Stimulated activated CD4-positive, alpha-beta T cell treated with anti-CD3 and anti-CD28 coated beads, Interleukin-15, amount 100 ng/mL, for 1 hour (primary cell): ENCODE results near the gene MTHFD1.

ENCODE experiments used
- DNase-seq, 2 donors: peaks; one replicate each; pipeline ENCODE4 v3.0.0-alpha.2; 2020; ENCODE audit warnings: low read depth in 1 of 2, low spot score in 1 of 2

Gene MTHFD1

DNA sequence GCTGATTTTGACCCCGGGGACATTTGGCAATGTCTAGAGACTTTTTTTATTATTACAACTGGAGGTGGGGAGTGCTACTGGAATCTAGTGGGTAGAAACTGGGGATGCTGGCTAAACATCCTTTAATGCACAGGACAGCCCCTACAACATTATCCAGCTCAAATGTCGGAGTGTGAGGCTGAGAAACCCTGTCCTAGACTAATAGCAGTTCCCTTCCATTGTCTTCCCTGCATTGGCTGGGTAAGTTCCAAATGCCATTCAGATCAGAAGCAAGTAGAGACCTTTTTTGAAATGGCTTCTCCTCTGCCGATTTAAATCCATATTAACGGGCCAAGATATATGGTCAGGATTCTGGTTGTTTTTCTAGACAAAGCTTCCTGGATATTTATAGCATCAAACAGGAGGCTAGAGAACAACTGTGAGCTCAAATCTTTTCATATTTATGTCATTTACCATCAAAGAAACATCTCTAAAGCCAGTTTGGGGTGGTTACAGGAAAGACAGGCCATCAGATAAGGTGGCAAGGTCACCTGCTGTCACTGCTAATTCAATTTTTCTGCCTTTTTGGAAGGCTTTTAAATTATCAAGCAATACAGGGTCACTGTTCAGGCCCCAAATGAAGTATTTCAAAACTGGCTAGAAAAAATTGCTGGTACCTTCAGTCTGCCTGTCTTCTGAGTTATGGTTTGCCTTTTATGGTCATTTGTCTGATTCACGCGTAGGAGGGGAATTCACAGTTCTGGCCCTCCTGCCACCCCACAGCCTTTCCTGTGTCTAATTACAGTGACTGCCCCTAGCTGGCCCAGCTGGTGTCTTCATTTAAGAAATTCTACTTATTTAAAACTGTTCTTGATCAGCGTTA lies 57.1 kb downstream of the MTHFD1 start:
- DNase-seq: no peak

DNA sequence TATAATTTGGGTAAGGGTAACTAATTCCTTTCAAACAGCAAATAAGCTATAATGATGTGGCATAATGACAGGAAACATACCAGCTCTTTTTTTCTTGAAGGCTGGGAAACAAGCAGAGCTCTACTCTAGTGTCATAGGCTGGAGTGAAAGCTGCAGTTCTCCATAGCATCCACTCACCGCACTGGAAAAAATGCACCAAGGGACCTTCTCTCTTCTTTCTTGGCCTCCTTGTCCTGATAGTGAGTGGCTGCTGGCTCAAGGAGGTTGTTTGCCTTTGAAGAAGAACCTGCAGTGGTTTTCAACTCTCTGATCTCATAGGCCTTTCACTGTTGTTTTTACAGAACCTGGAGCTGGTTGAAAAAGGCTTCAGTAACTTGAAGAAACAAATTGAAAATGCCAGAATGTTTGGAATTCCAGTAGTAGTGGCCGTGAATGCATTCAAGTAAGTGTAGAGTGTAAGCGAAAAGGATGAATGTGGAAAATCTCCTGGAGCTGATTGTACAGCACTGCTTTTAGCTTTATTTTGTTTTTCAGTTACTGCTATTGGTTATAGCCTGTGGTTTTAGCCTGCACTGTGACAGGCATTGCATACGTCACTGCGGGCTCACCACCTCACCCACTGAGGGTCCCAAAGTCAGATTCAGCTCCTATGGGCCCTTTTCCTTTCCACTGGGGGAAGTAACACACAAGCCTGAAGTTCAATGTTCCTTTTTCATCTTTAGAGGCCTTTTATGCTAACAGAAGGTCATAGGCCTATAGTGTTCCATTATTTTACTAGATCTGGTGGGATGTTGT lies 59.9 kb downstream of the MTHFD1 start:
- no peak for DNase-seq

DNA sequence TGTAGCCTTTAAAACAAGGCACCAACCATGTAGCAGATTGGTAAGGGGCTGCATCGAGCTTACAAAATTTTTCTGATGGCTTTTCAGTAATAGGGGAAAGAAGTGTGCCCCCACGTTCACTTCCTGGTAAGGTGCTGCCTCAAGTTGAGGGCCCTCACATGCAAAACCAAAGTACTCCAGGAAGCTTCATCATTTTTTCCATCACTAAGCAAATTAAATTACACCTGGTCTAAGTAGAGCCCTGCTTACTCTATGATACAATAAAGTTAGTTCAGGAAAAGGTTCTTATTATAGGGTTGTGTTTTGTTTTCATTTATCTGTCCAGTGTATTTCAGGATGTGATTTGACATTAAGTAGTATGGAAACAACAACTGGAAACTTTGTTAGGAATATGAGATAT lies 62.1 kb downstream of the MTHFD1 start:
- DNase-seq: no peak

DNA sequence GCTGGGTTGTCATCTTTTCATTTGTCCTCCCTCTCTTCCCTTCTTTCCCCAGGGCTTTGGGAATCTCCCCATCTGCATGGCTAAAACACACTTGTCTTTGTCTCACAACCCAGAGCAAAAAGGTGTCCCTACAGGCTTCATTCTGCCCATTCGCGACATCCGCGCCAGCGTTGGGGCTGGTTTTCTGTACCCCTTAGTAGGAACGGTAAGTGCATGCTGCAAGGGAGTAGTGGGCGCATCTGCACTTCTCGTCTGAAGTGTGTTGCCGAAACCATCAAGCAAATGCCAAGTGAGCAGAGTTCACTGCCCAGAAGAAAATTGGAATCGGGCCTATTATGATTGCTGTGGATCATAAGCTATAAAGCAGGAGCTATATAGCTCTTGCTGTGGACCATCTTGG lies 66.5 kb downstream of the MTHFD1 start:
- no peak for DNase-seq

DNA sequence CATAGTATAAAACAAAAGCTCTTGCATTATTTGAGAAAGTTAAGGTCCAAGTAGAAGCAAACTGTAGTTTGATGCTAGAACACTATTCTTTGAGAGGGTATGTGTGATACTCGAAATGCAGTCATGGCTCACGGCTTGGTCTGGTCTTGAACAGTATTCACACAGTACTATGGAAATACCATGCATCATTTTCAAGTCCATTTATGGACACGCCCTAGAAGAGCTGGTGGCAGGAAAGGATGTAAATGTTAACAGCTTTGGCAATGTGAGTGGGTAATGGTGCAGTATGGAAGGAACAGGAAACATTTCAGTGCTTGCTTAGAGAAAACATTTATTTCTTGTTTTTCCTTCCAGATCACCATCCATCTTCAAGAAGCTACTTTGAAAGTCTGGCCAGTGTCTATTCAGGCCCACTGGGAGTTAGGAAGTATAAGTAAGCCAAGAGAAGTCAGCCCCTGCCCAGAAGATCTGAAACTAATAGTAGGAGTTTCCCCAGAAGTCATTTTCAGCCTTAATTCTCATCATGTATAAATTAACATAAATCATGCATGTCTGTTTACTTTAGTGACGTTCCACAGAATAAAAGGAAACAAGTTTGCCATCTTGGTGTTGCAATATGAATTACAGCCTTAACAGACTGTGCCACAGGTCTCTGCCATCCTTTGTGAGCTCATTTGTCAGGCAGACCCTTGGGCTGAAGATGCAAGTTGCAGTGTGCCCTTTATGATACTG lies 71.4 kb downstream of the MTHFD1 start:
- DNase-seq: no peak

DNA sequence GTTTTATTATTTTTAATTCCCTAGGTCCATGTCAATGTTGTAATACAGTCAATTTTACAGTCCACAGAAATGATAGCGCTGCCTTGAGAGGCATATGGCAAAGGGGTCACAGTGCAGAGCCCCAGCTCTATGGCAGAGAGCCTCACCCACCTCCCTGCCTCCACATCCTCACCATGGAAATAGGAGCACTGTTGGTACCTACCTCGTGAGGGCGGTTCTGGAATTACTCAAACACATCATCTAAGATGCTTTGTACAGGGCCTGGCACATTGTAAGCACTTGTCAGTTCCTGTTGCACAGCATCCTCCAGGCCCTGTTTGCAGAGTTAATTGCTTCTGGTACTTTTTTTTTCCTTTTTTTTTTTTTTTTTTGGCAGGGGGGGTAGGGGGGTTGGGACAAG lies 73.1 kb downstream of the MTHFD1 start:
- no peak for DNase-seq

DNA sequence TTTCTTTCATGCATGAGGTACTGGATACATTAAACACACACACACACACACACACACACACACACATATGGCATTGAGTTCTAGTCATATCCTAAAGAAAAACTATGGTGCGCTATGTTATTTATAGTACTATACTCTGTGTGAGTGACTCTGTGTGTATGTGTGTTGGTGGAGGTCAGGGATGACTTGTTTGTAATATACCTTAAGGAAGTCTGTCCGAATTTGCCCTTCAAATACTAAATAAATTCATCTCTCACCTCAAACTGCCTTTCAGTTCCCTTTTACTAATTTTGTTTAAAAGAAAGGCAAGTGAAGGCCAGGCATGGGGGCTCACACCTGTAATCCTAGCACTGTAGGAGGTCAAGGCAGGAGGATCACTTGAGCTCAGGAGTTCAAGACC lies 75.0 kb downstream of the MTHFD1 start:
- DNase-seq: no peak

DNA sequence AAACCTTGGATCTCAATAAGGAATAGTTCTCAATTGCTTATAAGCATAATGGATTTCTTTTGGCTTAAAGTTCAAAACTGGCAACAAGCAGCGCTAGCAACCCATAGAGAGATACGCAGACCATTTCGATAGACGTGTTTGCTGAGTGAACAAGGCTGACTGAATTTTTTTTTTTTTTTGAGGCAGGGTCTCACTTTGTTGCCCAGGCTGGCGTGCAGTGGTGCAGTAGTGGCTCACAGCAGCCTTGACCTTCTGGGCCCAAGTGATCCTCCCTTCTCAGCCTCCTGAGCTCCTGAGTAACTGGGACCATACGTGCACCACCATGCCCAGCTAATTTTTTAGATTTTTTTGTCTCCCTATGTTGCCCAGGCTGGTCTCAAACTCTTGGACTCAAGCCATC lies 75.7 kb downstream of the MTHFD1 start:
- no peak for DNase-seq

DNA sequence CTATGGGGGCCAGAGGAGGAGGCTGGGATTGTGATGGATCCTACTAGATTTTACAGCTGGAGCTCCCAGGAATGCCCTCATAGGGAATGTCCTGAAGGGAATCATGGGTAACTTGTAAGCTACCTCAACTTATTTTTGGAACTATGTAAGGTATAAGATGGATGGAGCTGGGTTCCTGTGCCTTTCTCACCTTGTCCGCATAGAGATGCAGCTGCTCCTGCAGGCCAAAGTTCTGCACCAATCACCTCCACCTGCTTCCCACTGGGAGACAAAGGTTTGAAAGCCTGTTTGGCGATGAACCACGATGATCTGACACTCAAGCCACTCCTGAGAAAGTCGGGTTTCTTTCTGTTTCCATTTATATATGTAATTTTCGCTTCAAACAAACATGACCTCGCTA lies 76.5 kb downstream of the MTHFD1 start:
- DNase-seq: no peak

DNA sequence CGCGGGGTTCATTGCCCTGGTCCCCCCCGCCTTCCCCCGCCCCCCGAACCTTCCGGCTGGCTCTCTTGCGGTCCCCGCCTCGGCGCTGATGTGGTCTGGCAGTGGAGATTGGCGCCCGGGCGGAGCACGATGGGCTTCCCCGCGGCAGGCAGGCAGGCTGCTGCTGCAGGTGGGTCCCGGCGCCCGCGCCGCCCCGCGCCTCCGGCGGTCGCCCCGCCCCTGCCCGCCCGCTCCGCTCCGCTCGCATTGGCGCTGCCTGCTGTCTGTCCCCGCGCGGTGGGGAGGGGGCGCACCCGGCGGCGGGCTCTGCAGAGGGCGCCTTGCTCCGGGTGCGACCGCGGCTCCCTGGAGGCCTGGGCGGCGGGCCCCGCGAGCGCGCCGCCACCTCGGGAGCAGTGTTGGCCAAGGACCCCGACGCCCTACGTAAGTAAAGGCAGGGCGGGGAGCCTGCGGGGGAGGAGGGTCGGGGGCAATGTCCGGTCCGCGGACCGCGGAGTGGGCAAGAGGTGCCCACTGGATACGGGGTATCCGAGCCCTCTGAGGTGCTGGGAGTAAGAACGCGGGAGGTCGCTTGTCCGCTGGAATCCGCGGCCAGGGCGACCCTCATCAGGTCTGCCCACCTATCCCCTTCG lies 77.2 kb downstream of the MTHFD1 start, which contains the start of gene AKAP5:
TSS of gene AKAP5 (plus strand) at position 309 of the 632 bp plus-strand sequence. CDS start 2,896 bp downstream, outside the sequence.
- DNase-seq: peak; percentile 41 to 51

DNA sequence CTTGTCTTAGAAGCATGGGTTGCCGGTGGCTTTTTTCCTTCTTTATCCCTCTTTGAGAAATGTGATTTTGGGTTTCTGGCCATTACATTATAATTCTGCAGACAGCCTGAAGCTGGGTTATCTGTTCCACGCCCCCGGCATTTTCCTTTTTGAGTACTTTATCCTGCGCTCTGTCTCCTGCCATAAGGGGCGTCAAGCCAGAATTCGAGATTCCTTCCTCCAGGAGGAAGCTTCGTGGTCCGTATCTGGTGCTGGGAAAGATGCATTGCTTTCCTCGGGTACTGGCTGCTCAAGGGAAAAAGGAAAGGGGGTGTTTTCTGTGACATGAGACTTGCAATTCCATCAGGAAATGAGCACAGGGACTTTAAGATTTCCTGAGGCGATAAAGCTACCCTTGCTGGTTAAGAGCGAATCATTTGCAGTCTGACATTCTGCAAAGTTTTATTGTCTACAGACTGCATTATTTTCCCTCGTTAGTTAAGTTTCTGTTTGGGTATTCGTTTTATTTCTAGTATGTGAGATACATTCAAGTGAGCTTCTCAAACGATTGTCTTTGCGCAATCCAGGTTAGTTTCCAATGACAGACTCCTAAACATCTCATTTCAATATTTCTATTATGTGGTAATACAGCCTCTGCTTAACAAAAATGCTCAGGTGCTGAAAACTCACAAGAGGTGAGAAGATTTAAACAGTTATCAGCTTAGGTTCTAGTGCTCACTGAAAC lies 77.8 kb downstream of the MTHFD1 start:
- DNase-seq: no peak

DNA sequence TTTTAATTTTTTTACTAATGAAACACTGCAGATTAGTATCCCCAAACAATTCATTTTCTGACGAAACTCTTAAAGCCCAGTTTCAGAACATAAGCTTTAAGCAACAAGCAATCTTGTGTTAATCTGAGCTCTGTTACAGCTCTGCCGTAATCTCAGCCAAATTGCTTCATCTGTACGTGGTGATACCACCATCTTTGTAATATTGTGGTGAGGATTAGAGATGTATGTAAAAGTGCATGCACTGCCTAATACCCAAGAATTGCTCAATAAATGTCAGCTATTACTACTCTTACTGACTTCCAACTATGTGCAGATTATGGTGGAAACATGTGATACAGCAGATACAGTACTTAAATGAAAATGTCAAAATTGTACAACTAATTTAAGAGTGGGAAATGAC lies 78.9 kb downstream of the MTHFD1 start:
- DNase-seq: no peak

DNA sequence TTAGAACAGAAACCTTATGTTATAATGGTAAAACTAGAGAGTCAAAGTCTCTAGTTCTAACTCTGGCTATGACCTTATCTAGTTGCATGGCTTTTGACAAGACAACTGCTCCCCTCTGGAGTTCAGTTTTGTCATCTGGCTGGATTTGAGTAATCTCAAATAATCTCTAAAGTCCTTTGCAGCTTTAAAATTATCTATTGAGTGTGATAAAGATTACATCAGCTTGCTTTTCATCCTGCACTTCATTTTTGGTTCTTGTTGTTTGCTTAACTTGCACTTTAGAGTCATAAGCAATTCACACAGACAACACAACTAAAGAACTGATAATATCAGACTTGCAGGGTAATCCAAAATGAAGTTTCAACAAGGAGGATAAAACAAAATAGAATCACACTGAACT lies 79.4 kb downstream of the MTHFD1 start:
- DNase-seq: no peak

DNA sequence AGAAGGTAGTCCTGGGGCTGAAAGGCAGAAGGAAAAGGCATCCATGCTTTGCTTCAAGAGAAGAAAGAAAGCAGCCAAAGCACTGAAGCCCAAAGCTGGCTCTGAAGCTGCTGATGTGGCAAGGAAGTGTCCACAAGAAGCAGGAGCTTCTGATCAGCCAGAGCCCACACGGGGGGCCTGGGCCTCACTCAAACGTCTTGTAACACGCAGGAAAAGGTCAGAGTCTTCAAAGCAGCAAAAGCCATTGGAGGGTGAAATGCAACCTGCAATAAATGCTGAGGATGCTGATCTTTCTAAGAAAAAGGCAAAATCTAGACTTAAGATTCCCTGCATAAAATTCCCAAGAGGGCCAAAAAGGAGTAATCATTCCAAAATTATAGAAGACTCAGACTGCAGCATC lies 80.3 kb downstream of the MTHFD1 start:
- DNase-seq: no peak

DNA sequence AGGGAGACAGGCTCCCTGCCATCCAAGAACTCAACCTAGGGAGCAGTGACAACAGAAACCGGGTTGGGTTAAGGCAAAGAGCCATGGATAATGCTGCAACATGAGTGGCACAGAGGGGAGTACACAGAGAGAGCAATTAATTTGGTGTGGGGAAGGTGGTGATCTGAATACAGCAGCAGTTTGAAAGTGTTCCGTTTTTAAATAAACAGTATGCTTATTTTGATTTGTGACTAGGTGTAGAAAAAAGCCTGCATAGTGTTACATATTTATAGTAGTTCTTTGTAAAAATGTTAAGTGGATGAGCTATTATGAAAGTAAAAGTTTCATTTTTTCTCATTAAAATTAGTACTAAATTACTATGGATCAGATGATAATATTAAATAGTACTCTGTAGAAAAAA lies 85.9 kb downstream of the MTHFD1 start:
- DNase-seq: no peak

DNA sequence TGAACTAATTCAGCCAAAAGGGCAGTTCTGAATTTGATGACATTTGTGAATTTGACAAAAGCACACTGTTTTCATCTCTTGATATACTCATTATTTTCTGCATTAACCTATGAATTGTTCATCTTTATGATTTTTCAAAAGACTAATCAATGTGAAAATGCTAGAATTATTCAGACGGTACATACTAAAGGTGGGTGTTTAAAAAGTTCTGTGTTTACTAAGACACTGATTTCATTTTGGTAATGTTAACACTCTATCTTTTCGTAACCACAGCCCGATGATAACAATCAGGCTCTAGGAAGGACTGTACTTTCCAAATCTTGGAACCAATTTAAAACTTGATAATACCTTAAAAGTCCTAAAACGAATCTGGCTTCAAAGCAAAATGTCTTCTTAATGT lies 86.5 kb downstream of the MTHFD1 start:
- no peak for DNase-seq

DNA sequence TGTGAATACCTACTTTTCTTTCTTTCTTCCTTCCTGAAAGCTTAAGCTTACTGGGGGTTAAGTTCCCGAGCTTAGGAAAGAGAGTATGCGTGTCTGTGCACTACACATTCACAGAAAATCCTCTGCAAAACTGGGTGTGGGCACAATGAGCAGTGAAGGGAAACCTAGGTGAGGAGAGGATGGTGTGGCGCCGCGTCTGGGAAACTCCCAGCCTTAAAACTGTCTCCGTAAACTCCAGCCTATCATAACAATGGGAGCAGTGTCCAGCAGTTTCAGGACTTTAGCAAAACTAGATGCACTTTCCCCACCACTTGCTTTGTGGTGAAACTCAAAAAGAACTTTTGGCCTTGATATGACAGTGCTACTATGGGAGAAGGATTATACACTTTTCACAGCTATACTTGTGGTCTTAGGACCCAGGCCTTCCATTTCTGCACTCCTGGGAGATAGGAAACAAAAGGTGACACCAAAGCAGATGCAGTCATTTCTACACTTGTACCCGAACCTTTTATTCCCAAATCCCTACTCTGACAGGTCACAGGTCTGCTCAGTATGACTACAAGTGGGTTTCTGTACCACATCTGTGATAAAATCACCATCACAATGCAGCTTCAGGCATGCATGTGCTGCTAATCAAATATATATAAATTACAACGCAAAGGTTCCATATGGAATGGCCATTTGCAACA lies 87.6 kb downstream of the MTHFD1 start:
- no peak for DNase-seq

DNA sequence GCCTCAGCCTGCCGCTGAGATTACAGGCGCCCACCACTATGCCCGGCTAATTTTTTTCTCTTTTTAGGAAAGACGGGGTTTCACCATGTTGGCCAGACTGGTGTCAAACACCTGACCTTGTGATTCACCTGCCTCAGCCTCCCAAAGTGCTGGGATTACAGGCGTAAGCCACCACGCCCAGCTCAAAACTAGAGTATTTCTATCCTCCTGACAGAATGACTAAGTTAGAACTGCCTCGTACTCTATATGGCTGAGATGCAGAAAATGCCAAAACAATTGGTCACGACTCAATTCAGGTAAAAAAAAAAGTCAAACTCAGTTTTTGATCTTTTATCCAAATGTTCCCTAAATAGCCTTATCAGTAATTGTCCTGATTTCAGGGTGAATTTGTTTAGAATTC lies 88.3 kb downstream of the MTHFD1 start:
- no peak for DNase-seq

DNA sequence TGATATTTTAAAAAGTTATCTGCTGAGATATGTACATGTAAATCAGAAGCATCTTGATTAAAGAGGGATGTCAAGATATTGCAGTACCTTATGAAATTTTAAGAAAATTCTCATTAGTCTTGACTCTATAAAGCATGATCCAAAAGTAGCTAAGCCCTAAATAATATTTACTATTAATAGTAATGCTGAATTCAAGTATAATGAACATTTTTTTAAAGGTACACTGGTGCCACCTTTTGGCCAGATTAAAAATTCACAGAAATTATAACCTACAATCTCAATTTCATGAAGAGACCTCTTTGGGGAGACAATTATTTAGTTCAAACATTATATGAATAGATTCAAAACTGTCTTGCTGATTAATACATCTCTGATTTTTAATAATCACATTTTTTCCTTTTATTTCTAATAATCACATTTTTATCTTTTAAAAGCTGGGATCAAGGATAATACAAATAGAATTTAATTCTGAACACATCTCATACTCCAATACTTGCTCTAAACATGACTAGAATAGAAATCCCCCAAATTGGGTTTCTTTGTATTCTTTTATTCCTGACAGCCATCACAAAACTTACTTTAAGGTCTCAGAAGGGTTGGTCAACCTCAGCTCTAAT lies 90.6 kb downstream of the MTHFD1 start:
- DNase-seq: no peak
